ENCODE measurements around the gene PDGFD.

The PDGFD gene

DNA sequence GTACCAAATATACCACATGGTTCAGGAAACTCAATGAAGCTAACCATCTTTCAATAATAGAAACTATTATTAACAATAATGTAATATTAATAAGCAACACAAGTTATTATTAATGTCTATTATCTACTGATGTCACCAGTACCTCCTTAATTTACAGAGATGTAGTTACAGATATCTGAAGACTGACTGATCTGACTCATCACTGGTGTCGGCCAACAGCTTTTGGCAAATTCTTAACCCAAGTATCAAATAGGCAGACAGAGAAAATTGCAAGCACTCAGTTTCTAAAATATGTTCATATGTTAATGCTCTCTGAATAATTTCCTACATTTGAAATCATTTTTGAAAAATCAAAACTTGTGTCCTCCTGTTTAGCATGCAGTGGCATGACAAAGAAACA is 227.9 kb downstream of the PDGFD start:
- TF ChIP-seq, protein P1, sequence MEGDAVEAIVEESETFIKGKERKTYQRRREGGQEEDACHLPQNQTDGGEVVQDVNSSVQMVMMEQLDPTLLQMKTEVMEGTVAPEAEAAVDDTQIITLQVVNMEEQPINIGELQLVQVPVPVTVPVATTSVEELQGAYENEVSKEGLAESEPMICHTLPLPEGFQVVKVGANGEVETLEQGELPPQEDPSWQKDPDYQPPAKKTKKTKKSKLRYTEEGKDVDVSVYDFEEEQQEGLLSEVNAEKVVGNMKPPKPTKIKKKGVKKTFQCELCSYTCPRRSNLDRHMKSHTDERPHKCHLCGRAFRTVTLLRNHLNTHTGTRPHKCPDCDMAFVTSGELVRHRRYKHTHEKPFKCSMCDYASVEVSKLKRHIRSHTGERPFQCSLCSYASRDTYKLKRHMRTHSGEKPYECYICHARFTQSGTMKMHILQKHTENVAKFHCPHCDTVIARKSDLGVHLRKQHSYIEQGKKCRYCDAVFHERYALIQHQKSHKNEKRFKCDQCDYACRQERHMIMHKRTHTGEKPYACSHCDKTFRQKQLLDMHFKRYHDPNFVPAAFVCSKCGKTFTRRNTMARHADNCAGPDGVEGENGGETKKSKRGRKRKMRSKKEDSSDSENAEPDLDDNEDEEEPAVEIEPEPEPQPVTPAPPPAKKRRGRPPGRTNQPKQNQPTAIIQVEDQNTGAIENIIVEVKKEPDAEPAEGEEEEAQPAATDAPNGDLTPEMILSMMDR (IDR thresholded peaks at IDR 0.05; ENCODE audit: low read depth, low read length) = no peak
- DNase-seq (ENCODE audit: extremely low read depth, low read depth) = no peak

DNA sequence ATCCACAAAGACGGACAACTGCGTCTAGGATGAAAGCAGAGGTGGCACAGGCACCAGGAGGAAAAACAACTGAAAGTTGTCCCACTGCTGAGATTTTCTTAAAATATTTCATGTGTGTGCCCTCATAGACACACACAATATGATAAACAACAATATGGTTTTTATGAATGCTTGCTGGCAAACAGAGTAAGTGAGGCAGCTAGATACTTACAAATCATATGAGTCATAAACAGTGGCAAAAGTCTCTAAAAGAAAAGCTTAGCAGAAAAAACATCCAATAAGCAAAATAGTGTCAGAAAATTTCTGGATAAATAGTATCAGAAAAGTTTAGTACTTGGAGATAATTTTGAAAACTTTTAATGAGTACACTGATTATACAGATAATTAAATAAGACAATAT is 228.7 kb downstream of the PDGFD start:
- TF ChIP-seq, protein P1 (IDR thresholded peaks at IDR 0.05; ENCODE audit: low read depth, low read length) = no peak
- no peak for DNase-seq (ENCODE audit: extremely low read depth, low read depth)

DNA sequence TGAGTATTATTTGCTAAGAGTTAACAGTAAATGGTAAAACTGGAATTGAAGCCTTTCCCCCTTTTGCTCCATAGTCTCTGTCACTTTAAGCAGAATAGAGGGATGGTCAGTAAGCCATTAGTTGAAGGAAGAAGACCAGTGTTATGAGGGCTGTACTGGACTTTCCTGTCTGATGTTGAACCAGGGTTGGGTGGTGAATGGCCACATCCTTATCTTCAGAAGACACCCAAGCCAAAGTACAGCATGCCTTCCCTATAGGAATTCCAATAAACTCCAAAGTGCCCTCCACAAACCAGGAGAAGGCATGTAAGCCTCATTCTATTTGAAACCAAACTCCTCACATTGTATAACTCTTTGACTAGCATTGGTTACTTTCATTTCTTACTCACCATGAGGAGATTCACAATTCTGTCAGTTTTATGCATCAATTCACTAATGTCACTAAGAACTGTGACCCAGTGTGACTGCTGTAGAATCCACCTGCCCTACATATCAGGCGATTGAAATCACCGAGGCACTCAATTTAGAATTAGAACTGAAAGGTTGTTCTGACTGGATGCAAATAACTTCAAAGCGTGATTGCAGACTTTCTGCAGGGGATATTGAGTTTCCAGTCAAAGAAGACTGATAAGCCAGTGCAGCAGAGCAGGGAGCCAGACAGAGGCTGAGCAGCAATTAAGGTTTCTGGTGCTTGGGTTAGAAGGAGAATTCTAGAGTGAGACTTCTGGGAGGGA is 234.6 kb downstream of the PDGFD start:
- DNase-seq (ENCODE audit: extremely low read depth, low read depth) = no peak
- TF ChIP-seq, protein P1 (IDR thresholded peaks at IDR 0.05; ENCODE audit: low read depth, low read length) = no peak

DNA sequence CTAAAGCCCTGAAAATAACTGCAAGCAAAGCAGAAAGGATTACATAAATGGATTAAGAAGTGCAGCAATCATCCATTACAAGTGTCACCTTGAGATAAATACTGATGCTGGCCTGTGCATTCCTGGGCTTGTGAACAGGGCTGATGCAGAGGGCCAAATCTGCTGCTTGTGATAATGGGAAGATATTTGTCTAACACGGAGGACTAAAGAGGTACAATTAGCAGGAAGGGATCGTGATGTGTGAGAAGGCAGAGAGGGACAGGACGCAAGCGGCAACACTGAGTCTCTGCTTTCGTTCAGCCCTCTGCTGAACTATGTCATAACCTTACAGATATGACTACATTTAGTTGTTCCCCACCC is 235.2 kb downstream of the PDGFD start:
- DNase-seq (ENCODE audit: extremely low read depth, low read depth) = no peak
- TF ChIP-seq, protein P1 (IDR thresholded peaks at IDR 0.05; ENCODE audit: low read depth, low read length) = no peak

DNA sequence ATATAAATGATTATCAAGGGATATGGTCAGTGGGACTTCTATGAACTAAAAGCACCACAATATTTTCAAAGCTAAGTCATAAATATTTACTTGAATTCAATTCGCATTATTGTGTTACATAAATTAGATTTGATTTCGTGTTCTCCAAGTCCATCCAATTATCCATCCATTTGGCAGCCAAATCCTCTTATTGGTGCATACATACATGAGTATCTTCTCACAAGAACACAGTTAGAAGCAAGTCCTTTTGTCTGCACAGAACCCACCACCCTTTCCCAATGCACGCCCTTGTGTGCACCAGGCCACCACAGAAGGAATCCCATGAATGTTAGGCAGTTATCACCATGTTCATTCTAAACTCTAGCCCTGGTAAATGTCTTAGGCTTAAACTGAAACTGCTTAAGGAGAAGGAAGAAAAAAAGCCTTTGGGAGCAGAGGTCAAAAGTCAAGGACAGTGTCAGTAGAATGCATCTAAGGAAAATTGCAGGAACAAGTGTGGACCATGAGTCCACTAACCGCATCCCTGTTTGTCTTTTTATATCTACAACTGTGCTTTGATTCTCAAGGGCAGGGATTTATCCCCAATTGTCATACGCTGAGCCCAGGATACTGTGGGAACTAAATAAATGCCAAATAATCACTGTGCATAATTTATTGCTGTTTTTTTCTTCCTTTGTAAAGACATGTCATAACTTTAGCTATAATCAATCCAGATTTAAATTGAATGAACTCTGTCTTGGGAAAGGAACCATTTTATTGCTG is 235.7 kb downstream of the PDGFD start:
- no peak for DNase-seq (ENCODE audit: extremely low read depth, low read depth)

DNA sequence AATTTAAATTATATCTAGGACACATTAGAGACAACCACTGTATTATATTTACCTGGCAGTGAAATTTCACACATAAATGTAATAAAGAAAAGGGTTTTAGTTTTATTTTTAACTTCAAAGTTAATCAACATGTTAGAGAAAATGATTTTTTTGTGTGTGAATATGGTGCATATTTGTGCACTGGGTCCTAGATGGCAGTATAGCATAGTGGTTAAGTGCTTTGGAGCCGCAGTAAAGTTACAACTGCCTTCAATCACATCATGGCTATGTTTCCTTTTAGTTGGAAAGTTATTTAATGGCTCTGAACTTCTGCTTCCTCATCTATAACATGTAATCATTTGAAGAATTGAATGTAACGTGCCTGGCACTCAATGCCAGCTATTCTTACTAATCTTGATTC is 236.4 kb downstream of the PDGFD start:
- DNase-seq (ENCODE audit: extremely low read depth, low read depth) = no peak

More for the DNA sequence above, 235.7 kb downstream of the PDGFD start:
- TF ChIP-seq, protein P1 (IDR thresholded peaks at IDR 0.05; ENCODE audit: low read depth, low read length) = no peak

DNA sequence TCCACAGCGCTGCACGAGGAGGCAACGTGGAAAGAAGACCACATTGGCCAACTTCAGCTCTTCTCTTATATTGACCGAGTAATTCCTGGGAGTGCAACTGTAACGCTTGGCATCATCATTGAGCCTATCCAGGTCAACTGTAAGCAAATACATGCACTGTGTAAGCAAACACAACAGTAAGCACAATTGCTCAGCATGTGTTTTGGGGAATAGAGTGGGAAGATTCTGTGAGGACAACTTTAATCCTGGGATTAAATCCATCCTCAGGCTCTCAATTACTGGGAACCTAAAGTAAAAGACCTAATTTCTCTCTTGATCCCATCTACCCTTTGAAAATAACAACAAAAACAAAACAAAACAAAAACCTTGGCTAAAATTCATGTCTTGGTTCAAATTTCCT is 237.0 kb downstream of the PDGFD start:
- DNase-seq (ENCODE audit: extremely low read depth, low read depth) = no peak
- TF ChIP-seq, protein P1 (IDR thresholded peaks at IDR 0.05; ENCODE audit: low read depth, low read length) = no peak

More for the DNA sequence above, 236.4 kb downstream of the PDGFD start:
- TF ChIP-seq, protein P1 (IDR thresholded peaks at IDR 0.05; ENCODE audit: low read depth, low read length) = peak; percentile 43
